GM19324 (cell line): ENCODE measurements around the gene GIPC2.
"Not testable (repeated sequence)": the region's sequence is repeated elsewhere in the genome, so short reads cannot be mapped to it uniquely, and the experiment has no call there.

ENCODE experiments used
- ATAC-seq: cut with Tn5 transposase; IDR thresholded peaks from one replicate; pipeline ENCODE4 v1.9.1; 2021; ENCODE audit warnings: mild to moderate bottlenecking, moderate library complexity; ENCODE audit not compliant: unreplicated experiment, low FRiP score

GIPC2 gene

DNA sequence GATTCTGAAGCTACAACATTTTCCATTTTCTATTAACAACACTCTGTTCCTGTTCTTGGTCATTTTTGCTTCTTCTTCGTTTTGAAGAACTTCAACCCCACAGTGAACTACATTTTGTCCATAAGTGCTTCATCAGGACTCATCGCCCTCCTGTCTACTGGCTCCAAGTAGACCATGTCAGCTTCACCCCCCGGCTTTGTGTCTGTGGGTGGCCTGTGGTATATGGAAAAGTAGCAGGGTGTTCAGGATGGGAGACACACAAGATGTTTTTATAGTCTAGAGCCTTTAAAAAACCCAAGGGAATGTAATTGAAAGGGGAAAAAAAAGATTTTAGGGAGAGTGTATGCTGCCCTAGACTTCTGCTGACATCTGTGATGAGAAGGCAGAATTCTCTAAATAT is 46.1 kb downstream of the GIPC2 start:
- ATAC-seq: no peak

DNA sequence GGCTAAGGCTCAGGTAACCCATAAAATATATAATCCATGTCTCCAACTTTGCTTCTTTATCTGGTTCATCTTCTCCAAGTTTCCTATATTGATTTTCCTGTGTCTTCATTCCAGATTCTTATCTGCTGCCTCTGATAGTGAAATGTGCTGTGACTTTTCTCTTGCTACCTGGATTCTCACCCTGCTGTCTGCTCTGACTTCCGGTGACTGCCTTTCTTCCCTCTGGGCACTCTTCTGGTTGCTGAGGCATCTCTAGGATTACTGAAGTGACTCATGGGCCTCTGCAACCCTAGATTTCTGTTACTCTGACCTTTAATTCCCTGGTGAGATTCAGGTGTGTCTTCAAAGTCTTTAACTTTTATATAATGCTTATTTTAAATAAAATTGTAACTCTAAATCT is 46.9 kb downstream of the GIPC2 start:
- ATAC-seq: no peak

DNA sequence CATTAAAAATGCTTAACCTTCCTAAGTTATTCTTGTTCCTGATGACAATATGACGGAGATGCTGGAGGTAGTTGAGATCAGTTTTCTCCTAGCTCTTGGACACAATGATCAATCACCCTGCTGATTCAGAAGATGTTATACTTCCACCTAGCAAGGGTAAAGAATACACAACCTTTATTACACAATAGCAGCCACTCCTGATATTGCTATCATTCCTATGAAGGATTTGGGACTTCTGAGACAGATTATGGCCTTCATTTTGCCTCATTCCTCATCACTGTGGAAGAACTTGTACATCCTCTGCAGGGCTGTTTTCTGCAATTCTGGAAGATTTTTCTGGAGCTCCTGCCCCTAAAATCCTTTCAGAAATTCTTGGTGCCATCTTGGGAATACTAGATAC is 47.8 kb downstream of the GIPC2 start:
- ATAC-seq: no peak

DNA sequence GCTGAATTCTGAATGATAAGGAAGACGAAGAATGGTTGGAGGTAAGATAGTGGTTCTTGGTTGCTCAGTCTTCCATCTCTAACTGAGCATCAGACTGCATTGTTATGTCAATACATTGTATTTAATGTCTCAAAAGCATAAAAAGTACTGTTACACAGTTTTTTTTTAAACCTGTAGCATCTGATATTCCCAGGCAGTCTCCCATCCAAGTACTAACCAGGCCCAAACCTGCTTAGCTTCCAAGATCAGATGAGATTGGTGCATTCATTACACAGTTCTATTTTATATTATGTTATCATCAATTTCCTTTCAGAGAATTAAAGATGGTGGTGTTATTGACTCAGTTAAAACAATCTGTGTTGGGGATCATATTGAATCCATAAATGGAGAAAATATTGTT is 48.9 kb downstream of the GIPC2 start:
- ATAC-seq: no peak

DNA sequence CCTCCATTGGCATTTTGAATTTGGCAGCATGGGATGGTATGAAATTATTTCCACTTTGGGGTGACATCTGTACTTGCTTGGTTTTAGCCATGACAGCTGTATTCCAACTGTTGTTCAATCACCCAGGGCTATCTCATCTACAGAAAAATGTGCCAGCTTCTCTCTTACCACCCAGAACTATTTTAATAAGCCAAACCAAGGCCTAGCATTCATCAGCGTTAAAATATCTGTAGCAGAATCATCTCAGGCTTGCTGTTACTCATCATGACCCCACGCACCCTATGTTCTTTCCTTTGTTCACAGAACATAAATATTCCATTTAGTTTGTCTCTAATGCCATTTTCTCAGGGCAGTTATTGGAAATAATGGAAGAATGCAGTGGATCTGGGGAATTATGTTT is 49.8 kb downstream of the GIPC2 start:
- ATAC-seq: no peak

DNA sequence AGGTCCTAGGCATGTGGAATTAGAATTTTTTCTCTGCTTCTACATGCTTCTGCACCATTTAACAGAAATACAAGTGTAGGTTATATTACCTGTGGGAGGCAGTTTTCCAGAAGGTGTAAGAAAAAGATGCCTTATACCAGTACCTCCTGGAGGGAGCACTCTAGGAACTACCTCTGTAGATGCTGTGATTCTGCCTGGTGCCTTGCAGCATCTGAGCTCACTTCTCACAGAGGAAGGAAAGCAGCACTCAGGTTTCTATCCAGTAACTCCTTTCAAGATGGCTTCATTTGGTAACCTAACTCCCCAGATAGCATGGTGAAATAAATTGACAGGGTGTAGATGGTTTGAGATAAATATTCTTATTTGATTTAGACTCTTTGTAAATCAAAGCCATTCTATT is 50.3 kb downstream of the GIPC2 start:
- no peak for ATAC-seq

DNA sequence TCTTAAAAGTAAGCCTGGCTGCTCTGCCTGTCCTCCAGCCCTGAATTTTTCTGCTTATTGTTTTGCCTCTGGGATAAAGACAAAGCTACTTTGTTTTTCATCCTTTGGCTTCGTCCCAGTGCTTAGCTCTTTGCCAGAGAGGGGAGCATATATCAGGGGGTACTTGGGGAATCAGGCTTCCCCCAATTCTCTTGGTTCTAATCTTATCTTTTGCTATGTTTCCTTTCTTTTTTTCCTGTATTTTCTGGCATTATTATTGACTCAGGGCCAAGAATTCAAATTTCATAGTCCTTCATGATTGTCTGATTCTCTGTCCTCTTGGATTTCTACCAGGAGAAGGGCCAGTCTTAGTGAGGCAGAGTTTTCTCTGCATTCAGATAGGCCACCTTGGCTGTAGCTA is 51.2 kb downstream of the GIPC2 start:
- no peak for ATAC-seq

DNA sequence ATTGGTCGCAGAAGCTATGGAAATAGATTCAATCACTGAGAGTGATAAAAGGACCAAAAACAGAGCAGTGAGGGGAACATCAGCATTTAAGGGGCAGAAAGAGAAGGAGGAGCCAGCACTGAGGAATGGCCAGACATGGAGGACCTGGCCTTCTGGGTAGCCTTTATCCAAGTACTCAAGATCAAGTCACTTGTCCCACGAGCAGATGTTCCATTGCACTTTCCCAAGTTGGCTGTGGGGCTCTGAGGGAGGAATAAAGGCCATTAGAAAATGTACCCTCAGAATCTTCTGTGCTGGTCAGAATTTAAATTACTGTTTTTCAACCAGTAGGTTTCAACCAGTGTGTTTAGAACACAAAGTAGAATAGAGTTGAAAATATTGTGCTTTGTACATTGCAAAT is 55.3 kb downstream of the GIPC2 start:
- no peak for ATAC-seq

DNA sequence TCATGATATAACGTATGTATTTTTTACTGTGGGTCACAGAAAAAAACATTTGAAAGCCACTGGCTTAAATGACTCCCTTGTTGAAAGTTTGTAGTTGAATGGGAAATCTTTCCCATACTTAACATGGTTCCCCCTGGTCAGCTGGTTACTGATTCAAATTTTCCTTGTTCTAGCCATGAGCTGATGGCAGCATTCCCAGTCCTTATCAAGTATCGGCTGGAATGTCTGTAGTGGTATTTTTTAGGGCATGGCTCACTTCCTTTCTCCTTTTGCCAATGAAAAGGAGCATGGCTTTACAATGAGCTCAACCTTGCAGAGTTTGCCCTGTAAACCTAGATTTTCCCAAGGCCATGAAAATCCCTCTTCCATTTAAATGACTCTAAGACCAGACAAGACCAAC is 55.7 kb downstream of the GIPC2 start:
- ATAC-seq: no peak

DNA sequence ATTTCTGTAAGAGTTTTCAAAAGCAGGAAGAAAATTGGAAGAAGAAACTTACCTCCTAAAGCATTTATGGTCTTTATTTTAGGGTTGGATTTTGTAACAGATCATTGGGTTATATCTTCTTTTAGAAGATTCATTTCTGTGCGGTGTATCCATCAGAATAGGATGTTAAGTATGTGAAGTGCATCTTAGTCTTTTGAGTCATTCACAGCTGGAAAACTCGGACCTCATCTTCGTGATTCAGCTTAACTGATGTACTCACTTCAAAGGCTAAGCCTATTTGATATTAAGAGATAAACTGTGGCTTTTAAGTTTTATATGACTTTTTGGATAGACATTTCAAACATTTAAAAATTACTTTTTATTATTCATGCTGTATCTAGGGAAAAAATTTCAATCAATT is 56.3 kb downstream of the GIPC2 start:
- no peak for ATAC-seq

DNA sequence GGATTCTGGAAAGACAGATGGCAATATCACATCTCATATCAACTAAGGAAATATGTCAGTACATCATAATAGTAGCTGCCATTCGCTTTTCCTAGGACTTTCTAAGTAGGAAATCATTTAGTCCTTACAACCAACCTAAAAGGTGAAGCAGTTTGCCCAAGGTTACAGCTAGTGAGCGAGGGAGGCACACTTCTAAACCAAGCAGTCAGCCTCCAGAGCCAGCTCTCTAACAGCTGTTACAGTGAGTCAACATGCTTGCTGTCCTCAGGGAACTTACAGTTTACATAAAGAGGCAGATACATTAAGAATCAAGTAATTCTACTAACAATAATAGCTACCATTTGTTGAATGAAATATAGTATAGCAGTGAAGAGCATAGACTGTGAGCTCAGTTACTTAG is 57.1 kb downstream of the GIPC2 start:
- ATAC-seq: no peak

DNA sequence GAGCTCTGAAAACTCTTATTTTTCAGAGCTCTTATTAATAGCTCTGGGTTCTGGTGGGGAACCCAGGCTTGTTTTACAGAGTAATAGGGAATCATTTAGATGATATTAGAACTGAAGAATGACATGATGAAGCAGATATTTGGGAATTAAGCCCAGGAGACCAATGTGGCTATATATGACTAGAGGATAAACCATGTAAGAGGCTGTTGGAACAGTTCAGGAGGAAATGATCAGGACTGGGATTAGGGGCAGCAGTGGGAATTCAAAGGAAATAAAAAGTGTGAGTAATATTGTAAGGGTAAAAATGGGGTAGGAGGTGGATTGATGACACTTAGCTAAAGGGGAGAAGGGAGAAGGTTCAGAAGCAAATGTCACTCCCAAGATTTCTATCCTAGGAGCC is 58.6 kb downstream of the GIPC2 start:
- no peak for ATAC-seq

DNA sequence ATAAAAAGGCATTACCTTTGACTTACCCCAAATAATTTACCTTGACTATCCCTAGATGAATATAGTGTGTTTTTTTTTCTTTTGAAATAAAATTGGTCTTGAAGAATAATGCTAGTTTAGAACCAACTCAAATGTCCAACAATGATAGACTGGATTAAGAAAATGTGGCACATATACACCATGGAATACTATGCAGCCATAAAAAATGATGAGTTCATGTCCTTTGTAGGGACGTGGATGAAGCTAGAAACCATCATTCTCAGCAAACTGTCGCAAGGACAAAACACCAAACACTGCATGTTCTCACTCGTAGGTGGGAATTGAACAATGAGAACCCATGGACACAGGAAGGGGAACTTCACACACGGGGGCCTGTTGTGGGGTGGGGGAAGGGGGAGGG is 63.9 kb downstream of the GIPC2 start:
- not testable (repeated sequence) for ATAC-seq

DNA sequence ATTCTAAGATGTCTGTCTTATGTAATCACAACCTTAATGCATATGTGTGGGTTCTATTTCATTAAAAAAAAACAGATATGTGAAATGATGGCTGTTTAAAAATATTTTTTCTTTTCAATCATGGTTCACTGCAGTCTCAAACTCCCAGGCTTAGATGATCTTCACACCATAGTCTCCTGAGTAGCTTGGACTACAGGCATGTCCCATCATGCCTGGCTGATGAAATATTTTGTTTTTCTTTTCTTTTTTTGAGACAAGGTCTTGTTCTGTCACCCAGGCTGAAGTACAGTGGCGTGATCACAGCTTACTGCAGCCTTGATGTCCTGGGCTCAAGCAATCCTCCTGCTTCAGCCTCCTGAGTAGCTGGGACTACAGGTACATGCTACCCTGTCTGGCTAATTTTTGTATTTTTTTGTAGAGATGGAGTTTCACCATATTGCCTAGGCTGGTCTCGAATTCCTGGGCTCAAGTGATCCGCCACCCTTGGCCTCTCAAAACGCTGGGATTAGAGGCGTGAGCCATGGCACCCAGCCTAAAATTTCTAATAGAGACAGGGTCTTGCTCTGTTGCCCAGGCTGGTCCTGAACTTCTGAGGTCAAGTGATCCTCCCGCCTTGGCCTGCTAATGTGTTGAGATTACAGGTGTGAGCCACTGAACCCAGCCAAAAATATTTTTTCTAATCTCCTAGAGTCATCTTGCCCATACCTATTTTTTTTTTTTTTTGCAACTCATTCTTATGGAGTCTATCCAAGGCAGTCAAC is 67.6 kb downstream of the GIPC2 start:
- no peak for ATAC-seq

DNA sequence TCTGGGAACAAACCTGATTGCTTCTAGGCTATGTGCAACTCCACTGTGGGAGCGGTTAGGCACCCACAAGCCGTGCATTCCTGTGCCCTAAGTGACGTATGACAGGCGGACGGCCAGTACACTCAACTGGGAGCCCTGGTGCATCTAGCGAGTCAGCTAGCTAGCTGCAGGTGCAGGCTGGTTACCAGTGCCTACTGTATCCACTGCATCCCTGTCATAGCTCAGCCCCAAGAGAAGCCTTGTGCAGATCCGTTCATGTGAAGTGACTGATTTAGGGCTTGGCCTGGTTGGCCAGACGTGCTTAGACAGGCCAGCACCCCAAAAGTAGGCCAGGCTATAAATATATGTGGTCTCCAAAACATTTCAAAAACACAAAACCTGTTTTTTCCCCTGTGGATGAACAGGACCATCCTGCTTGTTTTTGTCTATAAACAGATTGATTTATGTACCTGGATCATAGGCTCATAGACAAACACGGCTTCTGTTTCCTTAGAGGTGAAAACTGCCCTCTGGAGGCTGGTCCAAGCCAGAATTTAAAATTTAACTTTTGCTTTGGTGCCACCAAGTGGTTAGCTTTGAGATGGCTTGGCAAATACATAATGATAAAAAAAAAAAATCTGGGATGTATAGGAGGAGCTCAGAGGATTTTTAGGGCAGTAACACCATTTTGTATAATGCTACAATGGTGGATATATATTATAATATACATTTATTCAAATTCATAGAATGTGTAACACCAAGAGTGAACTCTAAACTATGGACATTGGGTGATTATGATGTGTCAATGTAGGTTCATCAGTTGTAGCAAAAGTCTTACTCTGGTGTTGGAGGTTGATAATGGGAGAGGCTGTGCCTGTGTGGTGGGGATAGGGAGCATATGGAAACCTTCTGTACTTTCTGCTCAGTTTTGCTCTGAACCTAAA is 68.5 kb downstream of the GIPC2 start:
- peak; percentile 78 for ATAC-seq

DNA sequence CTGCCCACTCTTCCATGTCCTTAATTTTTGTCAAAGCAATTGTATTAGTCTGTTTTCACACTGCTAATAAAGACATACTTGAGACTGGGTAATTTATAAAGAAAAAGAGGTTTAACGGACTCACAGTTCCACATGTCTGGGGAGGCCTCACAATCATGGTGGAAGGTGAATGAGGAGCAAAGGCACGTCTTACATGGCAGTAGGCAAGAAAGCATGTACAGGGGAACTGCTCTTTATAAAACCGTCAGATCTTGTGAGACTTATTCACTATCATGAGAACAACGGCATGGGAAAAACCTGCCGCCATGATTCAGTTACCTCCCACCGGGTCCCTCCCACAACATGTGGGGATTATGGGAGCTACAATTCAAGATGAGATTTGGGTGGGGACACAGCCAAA is 74.7 kb downstream of the GIPC2 start:
- not testable (repeated sequence) for ATAC-seq

DNA sequence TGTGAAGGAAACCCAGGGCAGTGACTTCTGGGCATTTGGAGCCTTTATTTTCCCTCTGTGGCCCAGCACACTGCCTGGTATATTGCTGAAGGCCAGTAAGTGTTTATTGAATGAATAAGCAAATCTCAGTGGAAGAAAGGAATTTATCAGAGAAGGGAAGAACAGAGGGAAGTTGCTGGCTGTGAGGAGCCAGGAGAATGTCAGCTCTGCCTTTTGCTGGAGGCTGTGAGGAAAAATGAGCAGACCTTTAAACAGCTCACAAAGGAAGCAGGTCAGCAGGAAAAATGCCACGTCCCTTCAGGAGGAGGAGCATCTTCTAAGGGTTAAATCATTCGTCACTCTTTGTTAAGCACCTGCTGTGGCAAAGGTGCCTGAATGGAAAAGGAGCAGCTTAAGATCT is 75.9 kb downstream of the GIPC2 start:
- no peak for ATAC-seq

DNA sequence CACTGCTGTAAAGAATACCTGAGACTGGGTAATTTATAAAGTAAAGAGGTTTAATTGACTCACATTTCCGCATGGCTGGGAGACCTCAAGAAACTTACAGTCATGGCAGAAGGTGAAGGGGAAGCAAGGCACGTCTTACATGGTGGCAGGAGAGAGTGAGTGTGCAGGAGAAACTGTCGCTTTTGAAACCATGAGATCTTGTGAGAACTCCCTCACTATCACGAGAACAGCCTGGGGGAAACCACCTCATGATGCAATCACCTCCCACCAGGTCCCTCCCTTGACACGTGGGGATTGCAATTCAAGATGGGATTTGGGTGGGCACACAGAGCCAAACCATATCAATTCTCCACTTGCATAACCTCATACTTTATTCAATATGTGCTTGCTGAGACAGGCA is 76.6 kb downstream of the GIPC2 start:
- ATAC-seq: no peak

DNA sequence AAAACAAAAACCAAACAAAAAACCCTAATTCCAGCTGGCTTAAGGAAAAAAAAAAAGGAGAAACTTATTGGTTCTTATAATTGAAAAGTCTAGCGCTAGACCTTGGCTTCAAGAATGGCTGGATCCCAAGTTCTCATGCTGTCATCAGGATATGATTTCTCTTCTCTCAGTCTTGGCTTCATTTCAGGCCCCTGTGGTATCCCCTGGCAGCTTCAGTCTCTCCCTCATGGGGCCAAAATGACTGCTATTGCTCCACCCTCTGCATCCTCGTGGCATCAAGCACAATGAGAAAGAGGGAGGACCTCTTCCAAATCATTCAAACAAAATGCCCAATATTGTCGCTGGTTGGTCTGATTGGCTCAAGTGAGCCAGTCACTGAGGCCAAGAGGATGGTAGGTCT is 80.7 kb downstream of the GIPC2 start:
- no peak for ATAC-seq

DNA sequence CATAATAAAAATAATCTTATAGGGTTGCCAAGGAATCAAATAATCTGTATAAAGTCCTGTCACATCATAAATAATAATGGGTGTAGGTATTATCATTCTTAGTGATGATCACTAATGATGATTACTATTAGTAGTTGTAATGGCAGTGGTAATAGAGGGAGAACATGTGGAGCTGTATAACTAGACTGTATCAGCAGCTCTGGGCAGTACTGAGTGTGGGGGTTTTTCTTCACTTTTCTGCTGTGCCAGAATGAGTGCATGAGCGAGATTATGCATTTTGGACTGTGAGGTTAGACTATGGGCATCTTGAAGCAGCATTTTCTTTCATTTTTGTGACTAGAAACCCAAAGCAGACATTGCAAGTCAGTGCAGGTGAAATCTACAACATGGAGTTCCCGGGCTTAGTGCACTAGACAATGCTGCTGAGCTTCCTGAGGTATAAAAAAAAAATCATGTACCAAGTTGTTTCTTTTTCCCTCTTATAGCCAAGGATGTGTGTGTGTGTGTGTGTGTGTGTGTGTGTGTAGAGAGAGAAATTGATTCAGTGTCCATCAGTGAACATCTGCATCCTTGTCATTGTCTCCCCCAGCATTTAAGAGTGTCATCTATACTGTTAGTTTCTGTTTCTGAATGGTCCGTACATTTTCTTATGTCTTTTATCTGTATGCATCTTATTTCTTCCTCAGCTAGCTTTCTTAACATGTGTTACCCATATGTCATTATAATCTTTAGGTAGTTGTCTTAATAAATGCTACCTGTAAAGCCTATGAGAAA is 86.6 kb downstream of the GIPC2 start:
- ATAC-seq: no peak

DNA sequence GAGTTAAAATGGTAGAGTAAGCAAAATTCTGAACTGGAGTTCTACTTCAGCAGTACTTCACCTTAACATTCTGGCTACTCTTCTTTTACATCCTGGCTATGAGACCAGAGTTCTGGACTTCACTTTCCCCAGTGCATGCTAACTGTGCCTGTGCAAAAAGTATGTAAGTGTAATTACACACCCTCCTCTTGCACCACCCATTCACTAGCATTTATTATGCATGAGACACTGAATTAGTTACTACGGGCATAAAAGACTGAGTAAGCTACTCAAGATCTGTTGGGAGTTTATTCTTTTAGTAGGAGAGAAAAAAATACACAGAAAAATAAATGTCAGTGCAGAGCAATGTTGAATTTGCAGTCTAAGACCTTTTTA is 87.2 kb downstream of the GIPC2 start:
- no peak for ATAC-seq
